ENCODE data around the gene FOXL2NB.
"Not testable (repeated sequence)": the region's sequence is repeated elsewhere in the genome, so short reads cannot be mapped to it uniquely, and the experiment has no call there.

The FOXL2NB gene

DNA sequence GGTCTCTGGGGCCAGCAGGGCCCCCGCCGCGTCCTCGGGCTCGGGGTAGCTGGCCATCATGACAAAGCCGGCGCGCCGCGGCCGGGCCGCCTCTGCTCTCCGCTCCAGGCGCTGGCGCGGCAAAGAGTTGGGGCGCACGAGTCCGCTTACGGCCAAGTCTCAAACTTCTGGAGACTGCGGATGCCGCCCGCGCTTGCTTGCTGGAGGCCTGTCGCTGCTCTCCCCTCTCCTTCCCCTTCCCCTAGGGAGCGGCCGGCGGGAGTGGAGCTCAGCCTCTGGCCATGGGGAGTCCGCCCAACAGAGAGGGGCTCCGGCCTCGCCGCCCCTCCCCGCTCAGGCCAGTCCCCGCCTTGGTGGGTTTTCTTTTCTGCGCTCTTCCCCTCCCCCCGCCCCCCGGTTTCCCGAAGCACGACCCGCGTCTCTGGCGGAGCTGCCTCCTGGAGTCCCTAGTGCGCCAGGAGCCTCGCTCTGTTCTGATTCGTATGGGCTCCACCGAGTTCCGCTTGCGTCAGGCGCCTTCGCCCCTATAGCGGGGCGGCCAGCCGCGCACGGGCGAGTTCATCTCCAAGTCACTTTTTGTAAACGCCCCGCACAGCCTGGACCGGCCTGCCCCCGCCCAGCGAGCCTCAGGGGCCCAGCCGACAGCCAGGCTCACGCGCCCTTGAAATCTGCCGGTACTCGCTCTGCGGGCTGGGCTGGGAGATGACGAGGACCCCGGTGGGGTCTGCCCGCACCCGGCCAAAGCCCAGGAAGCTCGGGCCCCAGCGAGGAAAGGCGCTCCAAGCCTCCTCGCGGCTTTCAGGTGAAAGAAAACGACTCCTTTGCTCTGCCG is at the start of gene FOXL2NB, which contains the start of gene FOXL2:
TSS of gene FOXL2NB (plus strand) at position 555 of the 832 bp plus-strand sequence. CDS start at position 703, 148 bp downstream.
TSS of gene FOXL2 (minus strand) at position 475 of the 832 bp plus-strand sequence. CDS start at position 60, 415 bp downstream.
- DNase-seq = peak; percentile 59

DNA sequence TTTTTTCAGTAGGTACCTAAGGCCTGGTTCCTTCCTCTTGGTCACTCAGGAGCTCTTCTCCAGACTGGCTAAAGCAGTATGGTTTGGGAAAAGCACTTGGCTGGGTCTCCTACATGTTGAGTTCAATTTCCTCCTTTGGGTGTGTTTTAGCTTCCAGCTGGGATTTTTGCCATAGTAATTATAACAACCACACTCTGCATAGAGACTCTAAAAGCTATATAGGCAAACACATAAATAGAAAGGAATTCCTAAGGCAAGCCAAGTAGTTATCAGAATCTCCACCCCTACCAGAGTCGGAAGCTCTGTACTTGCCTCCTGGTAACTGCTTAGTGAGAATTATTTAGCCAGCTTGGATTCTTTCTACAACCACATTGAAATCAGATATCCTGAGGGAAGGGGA is 48.7 kb upstream of the FOXL2NB start:
- DNase-seq = no peak

DNA sequence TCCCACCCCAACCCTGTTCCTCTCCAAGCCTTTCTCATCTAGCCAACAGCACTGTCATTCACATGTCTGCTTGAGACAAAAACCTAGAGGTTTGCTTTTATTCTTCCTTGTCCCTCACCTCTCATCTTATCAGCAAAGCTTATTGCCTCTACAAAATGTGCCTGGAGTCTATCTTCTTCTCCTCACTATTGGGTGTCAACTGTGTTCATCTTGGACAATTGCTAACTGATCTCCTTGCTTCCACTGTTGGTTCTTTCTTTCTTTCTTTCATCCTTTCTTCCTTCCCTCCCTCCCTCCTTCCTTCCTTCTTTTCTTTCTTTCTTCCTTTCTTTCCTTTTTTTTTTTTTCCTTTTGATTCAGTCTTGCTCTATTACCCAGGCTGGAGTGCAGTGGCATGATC is 48.3 kb upstream of the FOXL2NB start:
- DNase-seq = no peak

DNA sequence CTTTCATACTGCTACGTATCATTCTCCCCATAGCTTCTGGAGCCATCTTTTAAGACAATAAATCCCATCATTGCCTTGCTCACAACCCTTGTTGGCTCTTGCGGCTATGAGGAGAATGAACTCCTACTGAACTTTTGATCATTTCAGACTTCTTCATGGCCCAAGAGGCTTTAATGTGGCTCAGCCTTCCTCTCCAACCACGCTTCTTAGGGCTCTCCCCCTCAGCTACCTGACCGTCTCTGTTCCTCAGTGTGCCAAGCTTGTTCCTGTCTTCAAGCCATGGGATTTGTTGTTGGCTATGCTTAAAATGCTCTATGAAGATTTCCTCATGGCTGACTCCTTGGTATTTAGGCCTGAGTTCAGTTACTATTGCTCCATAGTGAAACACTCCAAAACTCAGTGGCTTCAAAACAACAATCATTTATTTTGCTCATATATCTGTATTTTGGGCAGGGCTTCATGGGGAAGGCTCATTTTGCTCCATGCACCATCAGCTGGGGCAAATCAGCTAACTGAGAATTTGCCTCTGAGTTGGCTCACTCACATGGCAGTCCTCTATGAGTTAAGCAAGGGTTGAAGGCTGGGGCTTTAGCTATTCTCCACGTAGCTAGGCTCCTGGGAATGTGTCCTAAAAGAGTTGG is 47.5 kb upstream of the FOXL2NB start:
- DNase-seq = no peak

DNA sequence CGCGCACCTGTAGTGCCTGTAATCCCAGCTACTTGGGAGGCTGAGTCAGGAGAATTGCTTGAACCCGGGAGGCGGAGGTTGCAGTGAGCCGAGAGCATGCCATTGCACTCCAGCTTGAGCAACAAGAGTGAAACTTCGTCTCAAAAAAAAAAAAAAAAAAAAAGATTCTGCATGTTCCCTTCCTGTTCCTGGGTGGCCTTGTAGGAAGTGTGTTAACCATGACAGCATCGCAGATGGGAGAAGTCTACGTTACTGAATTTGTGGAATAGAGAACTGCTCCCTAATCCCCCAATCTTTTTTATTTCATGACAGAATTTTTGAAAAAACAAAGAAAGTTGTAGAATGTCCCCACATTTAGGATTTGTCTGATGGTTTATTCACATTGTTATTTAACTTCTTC is 45.5 kb upstream of the FOXL2NB start:
- no peak for DNase-seq

DNA sequence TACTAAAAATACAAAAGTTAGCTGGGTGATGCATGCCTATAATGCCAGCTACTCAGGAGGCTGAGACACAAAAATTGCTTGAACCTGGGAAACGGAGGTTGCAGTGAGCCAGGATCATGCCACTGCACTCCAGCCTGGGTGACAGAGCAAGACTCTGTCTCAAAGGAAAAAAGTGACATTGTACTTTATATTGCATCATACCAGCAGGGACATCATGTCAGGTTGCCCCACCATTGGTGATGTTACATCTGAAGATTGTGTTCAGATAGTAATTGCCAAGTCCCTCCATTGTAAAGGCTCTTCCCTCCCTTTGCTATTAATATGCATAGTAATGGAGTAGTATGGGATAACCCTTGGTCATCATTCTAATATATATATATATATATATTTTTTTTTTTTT is 44.8 kb upstream of the FOXL2NB start:
- no peak for DNase-seq

DNA sequence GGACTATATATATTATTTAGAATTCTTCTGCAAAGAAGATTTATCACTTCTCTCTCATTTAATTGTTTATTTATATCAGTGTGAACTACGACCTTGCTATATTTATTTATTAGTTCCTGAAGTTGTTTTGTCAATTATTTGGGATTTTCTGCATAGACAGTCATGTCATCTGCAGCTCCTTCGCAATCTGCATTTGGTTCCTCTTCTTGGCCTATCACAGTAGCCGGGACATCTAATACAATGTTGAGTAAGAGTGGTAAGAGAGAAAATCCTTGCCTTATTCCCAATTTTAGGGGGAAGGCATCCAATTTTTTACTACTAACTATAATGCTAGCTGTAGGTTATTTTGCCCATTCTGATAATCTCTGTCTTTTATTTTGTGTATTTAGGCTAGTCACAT is 39.5 kb upstream of the FOXL2NB start:
- DNase-seq = no peak

DNA sequence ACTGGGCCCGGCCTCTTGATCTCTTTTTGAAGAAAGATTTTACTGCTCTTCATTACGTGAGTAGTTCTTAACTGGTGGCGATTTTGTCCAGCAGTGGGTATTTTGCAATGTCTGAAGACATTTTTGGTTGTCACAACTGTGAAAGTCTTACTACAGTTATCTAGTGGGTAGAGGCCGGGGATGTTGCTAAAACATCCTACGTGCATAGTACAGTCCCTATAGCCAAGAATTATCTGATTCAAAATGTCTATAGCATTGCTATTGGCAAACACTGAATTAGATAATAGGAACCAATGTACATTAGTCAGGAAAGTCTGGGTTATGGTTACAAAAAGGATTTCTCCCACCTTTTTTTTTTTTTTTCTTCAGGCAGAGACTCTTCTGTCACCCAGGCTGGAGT is 38.2 kb upstream of the FOXL2NB start:
- DNase-seq = no peak

DNA sequence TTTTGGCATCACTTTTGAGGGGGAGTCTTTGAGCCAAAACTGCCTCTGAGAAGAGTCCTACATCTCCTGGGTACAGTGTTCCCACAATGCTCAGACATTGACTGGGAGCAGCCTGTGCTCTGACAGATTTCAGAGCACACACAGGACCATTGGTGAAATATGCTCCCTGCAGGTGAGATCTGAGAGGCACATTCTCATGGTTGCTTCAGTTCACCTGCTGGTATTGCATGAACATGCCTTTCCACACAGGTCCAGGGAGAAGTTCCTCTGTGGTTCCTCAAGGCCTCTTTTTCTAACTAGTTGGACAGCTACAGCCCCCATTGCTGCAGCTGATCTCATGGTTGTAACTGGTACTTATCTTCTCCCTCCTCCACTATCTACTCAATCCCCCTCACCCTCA is 37.1 kb upstream of the FOXL2NB start:
- DNase-seq = no peak

DNA sequence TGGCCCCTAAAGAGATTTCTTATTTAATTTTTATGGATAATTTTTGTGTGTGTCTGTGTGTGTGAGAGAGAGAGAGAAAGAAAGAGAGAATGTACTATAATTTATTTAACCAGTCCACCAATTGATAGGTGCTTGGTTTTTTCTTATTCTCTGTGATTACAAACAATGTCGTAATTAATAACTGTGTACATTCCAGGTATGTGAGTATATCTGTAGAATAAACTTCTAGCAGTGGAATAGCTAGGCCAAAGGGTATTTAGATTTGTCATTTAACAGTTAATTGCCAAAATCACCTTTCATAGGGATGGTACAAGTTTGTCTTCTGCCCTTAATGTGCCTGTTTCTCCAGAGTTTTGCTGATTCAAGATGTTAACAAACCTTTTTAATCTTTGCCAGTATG is 35.4 kb upstream of the FOXL2NB start:
- no peak for DNase-seq

DNA sequence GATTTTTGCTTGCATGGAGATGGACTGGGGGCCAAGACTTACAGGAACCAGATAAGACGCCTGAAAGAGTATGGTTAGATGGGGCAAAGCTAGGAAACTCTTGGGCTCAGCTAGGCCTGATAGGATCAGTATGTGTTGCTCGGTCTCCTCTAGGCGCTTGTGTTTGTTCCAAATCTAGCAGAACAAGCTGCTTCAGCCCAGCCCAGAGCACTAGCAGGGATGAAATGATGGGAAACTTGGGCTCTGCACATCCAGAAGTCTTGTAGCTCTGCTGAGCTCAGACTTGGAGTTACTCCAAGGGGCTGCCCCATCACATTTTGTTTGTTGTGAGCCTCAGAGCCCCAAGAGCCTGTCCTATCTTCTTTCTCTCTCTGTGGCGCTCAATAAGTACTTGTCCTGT is 34.8 kb upstream of the FOXL2NB start:
- no peak for DNase-seq

DNA sequence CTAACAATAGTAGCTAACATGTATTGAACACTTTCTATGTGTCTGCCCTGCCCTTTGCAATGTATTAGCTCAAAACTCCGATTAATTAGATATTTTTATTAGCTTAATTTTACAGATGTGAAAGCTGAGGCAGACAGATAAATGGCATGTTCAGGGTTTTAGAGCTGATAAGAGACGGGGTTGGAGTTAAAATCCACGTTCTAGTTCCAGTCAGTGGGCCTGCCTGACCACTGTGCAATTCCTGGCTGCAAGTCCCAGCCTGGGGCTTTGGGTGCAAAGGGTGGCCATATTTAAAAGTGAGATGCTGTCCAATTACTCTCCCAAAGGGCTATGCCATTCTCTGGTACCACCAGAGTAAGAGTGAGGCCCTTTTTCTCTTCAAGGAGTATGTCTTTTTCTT is 33.3 kb upstream of the FOXL2NB start:
- DNase-seq = no peak

DNA sequence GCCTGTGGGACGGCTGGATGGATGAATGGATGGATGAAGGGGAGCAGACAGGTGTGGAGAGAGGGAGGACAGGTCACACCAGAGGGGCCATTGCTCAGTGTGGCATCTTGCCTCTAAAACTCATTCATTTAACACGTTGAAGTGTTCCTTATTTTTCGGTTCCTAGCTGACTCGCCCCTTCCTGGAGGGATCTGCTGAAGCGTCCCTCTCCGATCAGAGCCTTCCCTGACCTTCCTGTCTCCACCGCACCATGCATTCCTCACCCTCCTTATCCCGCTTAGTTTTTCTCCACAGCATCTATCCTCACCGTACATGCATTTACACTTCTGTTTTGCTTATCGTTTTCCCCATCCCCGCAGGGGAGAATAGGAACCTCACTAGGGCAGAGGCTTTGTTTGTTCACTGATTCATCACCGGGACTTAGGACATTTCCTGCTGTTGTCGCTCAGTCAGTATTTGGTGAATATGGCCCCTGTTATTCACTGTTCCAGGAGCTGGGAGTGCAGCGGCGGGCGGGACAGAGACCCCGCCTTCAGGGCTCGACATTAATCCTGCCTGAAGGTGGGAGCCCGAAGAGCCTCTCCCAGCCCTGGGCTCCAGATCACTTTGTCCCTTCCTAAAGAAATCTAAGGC is 32.0 kb upstream of the FOXL2NB start:
- no peak for DNase-seq

DNA sequence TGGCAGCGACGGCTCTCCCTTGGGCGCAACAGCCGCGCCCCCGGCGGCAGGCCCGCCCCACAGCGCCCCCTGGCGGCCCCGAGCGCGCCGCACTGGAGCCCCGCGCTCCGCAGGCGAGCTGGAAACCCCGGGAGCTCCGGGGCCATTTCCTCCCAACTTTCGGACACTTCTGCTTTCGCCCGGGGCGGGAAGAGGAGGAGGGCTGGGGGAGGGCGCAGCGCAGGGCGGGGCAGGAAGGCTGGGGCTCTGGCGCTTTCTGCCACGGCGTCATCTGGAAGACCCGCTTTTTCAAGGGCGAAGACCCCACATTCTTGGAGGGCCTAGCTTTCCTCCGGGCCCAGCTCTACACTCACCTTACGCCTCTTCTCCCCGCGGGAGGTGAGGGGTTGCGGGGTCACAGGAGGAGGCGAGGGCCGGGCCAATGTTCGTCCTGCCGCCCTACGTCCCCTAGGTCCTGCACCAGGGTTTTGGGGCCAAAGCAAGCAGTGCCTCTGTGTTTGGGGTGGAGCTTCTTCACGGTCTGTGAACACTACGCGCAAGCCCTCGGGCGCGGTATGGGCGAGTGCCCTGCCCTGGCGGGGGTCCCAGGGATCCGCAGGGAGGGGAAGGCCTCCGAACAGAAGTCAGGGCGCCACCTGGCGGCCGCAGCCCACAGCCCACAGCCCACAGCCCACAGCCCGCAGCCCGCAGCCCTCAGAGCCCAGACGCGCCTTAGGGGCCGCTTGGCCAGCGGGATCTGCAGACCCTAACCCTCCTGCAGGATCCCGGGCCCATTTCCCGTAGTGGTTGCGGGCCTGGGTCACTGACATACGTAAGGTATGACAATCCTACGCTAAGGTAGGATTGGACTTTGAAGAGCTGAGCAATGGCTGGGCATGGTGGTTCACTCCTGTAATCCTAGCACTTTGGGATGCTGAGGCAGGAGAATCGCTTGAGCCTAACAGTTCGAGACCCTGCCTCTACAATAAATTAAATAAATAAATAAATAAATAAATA is 31.2 kb upstream of the FOXL2NB start:
- peak; percentile 88 for DNase-seq

DNA sequence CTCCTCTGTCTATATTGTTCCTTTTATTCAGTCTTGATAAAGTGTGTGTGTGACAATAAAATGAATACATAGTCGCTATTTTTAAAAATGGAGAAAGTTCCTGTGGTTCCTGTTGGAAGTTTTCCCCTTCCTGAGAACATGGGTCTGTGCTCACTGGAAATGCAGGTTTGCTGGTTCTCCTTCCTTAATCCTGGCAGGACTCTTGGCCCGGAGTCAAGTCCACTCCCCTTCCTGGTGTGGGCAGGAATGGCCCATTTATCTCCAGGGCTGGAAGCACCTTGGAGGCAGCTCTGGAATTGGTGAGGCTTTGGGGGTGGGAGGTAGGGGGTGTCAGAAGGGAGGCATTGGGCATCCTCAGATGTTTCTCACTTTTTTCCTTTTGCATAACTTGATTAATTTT is 30.2 kb upstream of the FOXL2NB start:
- no peak for DNase-seq

DNA sequence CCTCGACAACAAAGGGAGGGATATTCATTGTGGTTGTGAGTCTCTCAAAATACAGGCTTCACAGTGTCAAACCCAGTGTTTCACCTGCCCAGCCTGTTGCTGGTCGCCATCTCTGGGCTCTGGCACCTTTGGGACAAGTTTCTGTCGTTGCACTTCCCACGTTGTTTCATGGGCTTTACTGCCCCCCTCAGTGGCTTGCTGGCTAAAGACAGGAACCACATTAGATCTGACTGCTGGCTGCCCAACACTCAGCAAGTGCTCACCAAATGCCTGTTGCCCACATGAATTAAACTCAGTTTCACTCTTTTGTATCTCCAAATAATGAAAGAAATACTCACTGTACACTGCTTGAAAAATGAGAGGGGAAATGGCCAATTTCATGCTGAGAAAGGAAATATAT is 27.7 kb upstream of the FOXL2NB start:
- no peak for DNase-seq

DNA sequence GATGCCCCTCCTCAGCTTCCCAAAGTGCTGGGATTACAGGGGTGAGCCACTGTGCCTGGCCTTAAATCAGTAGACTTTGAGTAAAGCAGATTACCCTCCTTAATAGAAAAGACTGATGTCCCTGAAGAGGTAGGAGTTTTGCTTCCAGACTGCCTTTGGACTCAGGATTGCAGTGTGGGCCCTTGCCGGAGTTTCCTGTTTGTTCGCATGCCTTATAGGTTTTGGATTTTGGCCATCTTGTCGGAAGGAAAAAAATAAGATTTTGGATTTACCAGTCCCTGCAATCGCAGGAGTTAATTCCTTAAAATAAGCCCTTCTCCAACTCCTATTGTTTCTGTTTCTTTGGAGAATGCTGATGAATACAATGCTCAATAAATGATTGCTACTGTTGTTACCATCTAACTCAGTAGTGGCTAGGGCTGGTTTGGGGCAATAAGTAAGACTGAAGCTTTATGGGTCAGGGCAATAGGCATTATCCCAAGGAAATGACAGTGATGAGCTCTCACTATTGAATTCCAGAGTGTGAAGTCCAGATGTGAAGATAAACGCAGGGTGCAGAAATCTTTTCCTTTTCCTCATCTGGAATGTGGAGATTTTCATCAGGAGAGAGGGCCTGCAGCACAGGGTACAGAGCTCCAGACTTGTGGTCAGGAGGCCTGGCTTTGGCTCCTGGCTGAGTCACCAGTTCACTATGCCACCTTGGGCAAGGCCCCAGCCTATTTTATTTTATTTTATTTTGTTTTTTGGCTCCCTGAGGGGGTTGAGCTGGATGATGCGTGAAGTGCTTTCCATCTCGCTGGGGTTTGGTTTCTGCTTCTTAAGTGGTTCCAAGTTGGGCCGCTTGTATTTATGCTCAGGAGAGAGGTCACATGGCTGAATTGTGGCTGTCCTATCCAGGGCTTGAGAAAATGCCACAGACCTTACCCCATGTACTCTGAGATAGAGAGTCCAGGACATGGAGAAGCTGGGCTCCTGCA is 25.4 kb upstream of the FOXL2NB start:
- DNase-seq = no peak

DNA sequence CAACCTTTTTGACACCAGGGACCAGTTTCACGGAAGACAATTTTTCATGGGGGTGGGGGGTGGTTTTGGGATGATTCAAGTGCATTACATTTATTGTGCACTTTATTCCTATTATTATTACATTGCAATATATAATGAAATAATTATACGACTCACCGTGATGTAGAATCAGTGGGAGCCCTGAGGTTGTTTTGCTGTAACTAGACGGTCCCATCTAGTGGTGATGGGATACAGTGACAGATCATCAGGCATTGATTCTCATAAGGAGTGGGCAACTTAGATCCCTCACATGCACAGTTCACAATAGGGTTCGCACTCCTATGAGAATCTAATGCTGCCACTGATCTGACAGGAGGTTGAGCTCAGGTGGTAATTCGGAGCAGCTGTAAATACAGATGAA is 24.6 kb upstream of the FOXL2NB start:
- not testable (repeated sequence) for DNase-seq

DNA sequence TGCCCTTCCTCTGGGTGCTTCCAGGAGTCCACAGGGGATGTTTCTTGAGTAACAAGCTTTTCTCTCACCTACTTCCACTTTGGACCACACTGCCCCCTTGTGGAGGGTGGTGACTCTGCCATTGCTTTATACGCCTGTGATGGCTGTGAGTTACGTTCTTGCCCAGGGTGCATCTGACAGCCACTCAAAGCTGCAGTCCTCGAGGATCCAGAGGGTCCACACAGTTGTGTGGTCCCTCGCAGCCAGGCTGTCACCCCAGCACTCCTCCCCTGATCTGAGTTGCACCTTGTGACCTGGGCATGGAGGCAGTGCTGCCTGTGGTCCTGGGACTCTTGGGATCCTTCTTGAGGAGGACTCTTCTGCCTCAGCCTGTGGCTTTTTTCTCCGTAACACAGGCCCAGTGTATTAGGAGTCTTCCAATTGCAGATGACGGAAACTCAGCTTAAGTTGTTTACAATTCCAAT is 23.5 kb upstream of the FOXL2NB start:
- peak; percentile 90 for DNase-seq

DNA sequence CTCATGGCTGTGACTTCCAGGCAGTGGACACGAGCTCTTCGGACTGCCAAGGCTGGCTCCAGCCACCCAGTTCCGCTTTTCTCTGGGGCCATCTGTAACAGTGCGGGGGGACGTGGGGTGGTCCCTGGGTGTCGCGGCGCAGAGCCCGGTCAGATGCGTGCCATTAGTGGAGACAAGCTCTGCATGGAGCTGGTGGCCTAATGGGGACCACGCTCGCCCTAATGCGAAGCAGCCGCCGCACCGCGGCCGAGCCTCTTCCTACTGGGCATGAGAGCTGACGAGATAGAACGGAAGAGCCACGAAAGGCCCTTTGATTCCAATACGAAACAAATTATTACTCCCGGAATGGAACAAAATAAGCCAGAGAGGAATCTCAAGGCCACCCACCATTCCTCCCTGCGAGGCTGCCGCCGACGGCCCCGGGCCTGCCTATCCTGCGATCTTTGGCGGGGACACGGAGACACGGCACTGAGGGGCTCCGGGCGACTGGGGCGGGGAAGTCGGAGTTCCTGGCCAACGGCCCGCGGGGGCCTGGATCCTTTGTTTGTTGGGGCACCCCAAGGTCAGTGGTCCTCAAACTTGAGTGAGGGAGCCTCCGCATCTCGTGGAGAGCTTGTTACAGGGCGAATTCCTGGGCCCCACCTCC is 18.2 kb upstream of the FOXL2NB start:
- DNase-seq = no peak
